DND-41 (cell line): Measurements from ENCODE around the gene VPS54.

Experiments used
- CTCF ChIP-seq: IDR thresholded peaks from 2 replicates; pipeline ENCODE4 v1.5.1; 2012; ENCODE audit warnings: borderline replicate concordance, low read length, moderate library complexity, mild to moderate bottlenecking; ENCODE audit not compliant: poor library complexity, severe bottlenecking; ENCODE audit errors: extremely low read depth
- EZH2 ChIP-seq: IDR thresholded peaks from 3 replicates; pipeline ENCODE4 v1.6.1; 2012; ENCODE audit warnings: borderline replicate concordance, low read depth, mild to moderate bottlenecking, moderate library complexity, low read length, inconsistent platforms; ENCODE audit not compliant: severe bottlenecking

GRCh38 chr2:63842149-63843061 lies 176.8 kb downstream of the VPS54 start:
- TF ChIP-seq CTCF: no peak
- TF ChIP-seq EZH2: no peak
